ENCODE results near the gene YARS2.

DNA sequence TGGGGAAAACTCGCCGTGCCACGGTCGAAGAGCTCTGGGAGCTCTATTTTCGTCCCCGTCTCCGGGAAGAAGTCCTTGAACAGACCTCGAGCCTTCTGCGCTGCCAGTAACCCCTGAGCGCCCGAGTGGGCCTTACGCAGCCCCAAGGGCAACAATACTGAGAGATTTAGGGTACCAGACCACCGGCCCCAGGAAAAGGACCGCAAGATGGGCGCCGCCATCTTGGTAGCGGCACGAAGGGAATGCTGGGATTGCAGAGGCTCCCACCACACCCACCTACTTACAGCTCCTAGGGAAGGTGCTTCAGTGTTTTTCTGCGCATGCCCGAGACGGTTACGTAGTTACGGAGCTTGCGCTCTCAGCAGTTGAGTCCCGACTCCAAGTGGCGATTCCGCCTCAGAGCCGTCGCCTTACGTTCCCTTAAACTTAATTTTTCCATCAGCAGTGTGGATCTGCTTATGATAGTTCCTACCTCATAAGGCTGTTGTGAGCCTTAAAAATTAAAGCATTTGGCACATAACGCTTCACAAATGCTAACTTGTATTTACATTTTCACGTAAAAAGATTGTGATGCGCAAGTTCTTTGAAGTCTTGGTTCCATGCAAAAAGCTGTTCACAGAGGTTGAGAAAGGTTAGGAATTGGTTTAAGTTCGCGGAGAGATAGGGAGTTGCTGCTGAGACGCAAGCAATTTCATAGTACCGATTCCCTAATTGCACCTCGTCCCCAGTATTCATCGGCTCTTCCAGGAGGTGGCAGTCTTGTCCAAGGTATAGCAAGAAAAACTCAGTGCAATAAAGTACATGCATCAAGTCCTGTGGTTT is at the start of gene YARS2:
- TF ChIP-seq, protein P1, sequence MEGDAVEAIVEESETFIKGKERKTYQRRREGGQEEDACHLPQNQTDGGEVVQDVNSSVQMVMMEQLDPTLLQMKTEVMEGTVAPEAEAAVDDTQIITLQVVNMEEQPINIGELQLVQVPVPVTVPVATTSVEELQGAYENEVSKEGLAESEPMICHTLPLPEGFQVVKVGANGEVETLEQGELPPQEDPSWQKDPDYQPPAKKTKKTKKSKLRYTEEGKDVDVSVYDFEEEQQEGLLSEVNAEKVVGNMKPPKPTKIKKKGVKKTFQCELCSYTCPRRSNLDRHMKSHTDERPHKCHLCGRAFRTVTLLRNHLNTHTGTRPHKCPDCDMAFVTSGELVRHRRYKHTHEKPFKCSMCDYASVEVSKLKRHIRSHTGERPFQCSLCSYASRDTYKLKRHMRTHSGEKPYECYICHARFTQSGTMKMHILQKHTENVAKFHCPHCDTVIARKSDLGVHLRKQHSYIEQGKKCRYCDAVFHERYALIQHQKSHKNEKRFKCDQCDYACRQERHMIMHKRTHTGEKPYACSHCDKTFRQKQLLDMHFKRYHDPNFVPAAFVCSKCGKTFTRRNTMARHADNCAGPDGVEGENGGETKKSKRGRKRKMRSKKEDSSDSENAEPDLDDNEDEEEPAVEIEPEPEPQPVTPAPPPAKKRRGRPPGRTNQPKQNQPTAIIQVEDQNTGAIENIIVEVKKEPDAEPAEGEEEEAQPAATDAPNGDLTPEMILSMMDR (IDR thresholded peaks at IDR 0.05): peak in 5 of 6 experiments; percentile 42 to 98 (median 86)
- TF ChIP-seq POLR2A (IDR thresholded peaks at IDR 0.05): peak in 1 of 2 donors; percentile 73

Data from thyroid gland (tissue), 4 donors.